ENCODE data around the gene FAM124A. TPM values are rescaled to one million over a fixed set of nuclear protein-coding genes. Genes with fewer than 3 reads are reported as not detected.

The FAM124A gene
- total RNA-seq, 2 experiments from 2014 or later = 0.13 TPM; not detected in 1

DNA sequence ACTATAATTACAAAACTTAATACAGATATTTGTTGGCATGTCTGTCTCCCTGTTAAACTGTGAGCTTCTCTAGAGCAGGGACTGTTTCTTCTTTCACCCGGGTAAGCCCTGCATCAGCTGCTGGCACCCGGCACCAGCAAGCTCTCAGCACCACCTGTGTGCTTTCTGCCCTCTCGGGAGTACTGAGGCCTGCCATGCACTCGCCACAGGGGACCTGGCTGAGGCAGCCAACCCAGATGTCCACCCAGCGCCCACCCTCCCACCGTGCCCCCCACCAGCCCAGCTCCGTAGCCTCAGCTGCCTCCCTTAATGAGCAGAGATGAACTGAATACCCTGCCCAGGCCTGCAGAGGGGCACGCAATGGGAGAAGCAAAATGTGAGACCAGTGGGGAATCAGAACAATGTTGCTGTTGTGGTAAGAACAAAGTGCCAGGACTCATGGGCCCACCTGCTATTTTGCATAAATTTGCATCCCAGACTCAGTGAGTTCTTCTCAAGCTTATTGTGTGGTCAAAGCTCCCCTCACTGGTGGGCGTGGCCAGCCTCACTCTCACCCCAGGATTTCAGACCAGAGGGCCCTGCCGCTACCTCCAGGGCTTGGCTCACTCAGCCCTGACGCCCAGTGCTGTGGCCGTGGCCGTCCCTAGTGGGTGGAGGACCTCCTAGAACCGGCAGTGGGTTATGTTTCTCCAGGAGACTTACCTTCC, 102.7 kb downstream of the FAM124A start:
- ChIA-PET POLR2A (no interaction called here), CTCF (no interaction called here)

DNA sequence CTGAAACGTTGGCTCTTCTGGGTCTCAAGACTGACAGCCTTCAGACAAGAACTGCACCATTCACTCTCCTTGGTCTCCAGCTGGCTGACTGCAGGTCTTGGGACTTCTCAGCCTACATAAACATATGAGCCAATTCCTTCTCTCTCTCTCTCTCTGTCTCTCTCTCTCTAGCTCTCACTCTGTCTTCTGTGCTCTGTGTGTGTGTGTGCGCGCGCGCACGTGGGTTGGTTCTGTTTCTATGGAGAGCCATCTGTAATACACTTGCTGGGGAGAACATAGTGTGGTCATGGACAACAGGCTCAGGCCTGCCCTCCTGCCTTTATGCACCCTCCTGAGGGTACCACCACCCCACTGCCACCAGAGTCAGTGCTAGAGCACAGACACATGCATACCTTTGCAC, 103.6 kb downstream of the FAM124A start:
- ChIA-PET CTCF (no interaction called here), POLR2A (no interaction called here)

DNA sequence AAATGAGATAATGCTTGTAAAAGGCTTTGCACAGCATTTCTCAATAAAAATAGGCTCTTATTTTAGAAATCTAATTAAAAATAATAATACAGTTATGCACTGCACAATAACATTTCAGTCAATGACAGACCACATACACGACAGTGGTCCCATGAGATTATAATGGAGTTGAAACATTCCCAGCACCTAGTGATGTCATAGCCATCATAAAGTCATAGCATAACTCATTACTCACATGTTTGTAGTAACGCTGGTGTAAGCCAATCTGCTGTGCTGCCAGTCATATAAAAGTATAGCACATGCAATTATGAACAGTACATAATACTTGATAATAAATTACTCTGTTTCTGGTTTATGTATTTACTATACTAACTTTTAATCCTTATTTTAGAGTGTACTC, 104.6 kb downstream of the FAM124A start:
- POLR2A ChIA-PET = no interaction called here
- CTCF ChIA-PET = no interaction called here

DNA sequence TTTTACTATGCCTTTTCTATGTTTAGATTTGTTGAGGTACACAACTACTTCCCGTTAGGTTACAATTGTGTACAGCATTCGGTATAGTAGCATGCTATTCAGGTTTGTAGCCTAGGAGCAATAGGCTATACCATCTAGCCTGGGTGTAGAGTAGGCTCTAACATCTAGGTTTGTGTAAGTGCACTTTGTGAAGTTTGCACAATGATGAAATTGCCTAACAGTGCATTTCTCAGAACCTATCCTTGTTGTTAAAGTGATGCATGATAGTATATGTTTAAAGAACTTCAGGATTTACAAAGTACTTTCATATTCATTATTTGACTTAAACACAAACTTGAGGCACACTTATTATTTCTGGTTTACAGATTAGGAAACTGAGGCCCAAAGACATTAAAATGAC, 105.8 kb downstream of the FAM124A start:
- ChIA-PET CTCF (no interaction called here), POLR2A (no interaction called here)

DNA sequence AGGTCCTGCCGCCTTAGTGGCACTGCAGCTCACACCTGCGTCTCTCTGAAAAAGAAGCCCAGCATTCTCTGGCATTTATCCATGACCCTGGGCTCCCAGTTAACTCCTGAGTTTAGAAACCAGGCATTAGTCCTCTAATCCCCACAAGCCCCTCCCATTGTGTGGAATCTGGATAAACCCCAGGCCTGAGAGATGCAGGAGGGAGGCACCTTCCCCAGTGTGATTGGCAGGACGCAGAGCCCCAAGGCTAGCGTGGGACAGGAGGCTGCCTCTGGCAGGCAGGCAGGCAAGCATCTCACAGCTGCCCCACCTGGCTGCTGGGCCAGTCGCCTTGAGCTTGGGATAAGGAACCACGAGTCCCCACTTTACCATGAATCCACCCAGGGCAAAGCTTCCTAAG, 106.3 kb downstream of the FAM124A start:
- POLR2A ChIA-PET = no interaction called here
- CTCF ChIA-PET = no interaction called here

DNA sequence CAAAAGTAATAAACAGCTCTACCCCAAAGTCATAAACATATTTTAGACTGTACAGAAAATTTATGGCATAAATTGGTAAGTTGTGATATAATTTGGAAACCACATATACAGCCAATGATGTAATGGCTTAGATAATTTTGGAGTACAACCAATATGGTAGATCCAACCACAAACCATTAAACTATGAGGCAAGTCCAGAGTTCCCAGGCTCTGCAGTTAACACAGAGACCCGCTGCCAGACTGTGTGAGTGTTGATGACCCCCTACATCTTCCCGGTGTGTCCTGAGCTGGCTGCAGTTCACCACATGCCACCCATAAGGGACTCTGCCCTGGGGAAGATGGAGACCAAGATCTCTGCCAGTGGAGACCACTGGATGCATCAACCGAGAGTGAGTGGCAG, 107.4 kb downstream of the FAM124A start:
- ChIA-PET CTCF (no interaction called here), POLR2A (no interaction called here)

DNA sequence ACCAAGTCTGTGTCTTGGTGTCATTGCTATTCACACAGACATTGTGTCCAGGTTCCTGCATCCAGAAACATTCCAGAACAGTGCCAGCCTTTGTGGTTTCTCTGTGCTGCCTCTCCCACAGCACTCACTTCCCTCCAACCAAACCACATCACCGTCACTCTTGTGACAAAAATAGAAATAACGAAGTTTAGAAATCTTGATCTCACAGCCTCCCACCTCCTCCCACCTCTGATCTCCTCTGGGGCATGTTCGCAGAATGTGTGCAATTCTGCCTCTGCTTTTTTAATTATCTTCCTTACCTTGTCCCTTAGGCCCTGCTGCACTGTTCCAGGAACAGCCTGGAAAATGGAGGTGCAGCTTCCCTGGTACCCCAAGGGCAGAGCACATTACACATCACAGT, 108.6 kb downstream of the FAM124A start:
- CTCF ChIA-PET = no interaction called here
- POLR2A ChIA-PET = no interaction called here

DNA sequence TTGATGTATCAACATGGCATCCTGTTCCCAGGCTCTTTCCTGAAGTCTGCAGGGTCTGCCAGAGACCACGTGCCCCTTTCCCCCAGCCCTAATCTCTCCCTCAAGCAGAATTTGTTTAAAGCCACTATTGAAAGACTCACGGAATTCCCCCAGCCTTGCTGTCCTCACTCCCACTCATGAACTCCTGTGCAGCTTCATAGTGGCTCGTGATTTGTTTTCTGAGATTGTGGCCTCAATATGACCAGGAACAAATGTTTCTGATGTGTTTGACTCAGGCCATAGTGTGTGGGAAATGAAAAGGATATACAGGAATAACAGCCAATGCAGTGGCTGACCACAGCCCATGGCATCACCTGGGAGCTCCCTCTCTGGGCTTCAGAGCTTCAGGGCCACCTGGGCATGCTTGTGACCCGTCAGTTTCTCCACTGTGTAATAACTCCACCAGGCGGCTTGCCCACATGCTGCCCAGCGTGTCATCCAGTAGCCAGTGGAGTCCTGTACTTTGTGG, 109.2 kb downstream of the FAM124A start:
- ChIA-PET CTCF (no interaction called here), POLR2A (no interaction called here)

DNA sequence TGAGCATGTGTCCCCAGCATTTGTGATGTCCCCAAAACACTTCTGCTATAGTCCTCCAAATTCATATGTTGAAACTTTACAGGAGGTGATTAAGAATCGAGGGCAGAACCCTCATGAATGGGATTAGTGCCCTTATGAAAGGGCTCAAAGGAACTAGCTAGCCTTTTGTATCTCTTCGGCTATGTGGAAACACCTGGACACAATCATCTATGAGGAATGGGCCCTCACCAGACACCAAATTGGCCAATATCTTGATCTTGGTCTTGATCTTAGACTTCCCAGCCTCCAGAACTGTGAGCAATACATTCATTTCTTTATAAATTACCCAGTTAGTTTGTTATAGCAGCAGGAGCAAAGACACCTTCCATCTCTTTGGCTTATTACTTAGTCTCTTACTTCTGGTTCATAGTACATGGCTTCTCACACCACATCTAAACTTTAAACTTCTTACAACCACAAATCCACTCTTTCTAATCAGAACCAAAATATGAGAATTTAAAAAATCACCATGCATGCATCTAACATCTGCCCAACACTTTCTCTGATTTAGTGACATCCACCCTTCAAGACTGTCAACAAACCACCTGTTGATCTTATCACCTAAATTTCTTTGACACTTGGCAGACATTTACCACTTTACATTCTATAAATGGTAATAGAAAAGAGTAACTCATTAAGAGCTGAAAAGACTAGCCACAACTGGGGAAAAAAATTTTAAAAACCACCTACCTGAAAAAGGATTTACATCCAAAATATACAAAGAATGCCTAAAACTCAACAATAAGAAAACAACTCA, 110.6 kb downstream of the FAM124A start:
- CTCF ChIA-PET = no interaction called here
- POLR2A ChIA-PET = no interaction called here

DNA sequence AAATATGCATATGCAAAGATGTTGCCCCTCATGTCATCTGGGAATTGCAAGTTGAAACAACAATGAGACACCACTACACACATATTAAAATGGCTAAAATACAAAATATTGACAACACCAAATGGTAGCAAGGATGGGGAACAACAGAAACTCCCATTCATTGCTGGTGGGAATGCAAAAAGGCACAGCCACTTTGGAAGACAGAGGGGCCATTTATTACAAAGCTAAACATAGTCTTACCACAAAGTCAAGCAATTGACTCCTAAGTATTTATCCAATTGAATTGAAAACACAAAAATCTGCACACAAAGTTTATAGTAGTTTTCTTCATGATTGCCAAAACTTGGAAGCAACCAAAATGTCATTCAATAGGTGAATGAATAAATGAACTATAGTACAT, 111.2 kb downstream of the FAM124A start:
- POLR2A ChIA-PET = no interaction called here
- CTCF ChIA-PET = no interaction called here

DNA sequence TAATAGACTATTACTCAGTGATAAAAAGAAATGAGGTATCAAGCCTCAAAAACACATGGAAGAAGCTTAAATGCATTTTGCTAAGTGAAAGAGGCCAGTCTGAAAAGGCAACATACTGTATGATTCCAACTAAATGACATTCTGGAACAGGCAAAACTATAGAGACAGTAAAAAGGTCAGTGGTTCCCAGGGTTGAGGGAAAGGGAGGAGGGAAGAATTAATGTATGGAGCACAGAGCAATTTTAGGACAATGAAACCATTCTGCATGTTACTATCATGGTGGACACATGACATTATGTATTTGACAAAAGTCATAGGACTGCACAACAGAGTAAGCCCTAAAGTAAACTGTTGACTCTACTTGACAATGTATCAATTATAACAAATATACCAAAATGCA, 111.6 kb downstream of the FAM124A start:
- CTCF ChIA-PET = no interaction called here
- POLR2A ChIA-PET = no interaction called here

Other genes with a start within 250 kb of the FAM124A start
- gene C13orf42, start 111.1 kb upstream of the FAM124A start, total RNA-seq = not detected
- not detected for gene SERPINE3, start 117.3 kb downstream of the FAM124A start, total RNA-seq
- 10 to 100 TPM; 51.6 to 53.1 TPM for gene INTS6, start 230.6 kb downstream of the FAM124A start, total RNA-seq

Data from activated CD8-positive, alpha-beta memory T cell treated with anti-CD3 and anti-CD28 coated beads for 36 hours (primary cell).